DOHH2 (cell line): ENCODE results near the gene OR13G1.

Experiments used
- H3F3A ChIP-seq: fragments of 200-600 bp; sonication (generic), shearing (Covaris generic); 2 replicates; pipeline ENCODE4 v1.6.0; 2016; ENCODE audit warnings: antibody characterized with exemption, mild to moderate bottlenecking; ENCODE audit not compliant: control insufficient read depth, insufficient read depth
- H3K27ac ChIP-seq: fragments of 200-600 bp; sonication (generic); 2 replicates; pipeline ENCODE4 v1.5.1; 2014; ENCODE audit warnings: low read depth, mild to moderate bottlenecking, low read length, moderate library complexity
- H3K27me3 ChIP-seq: fragments of 200-600 bp; sonication (generic); 2 replicates; pipeline ENCODE4 v1.6.1; 2014; ENCODE audit warnings: mild to moderate bottlenecking, low read length, mixed read lengths; ENCODE audit not compliant: control insufficient read depth
- H3K36me3 ChIP-seq: fragments of 200-600 bp; sonication (generic); 2 replicates; pipeline ENCODE4 v1.6.1; 2014; ENCODE audit warnings: mild to moderate bottlenecking, low read length, moderate library complexity, mixed read lengths; ENCODE audit not compliant: control insufficient read depth
- H3K4me1 ChIP-seq: fragments of 200-600 bp; sonication (generic); 2 replicates; pipeline ENCODE4 v1.6.1; 2014; ENCODE audit warnings: mild to moderate bottlenecking, low read length, mixed read lengths; ENCODE audit not compliant: control insufficient read depth
- H3K4me2 ChIP-seq: fragments of 200-600 bp; sonication (generic); 2 replicates; pipeline ENCODE4 v1.6.0; 2014; ENCODE audit warnings: mild to moderate bottlenecking, low read length, moderate library complexity
- H3K4me3 ChIP-seq: fragments of 200-600 bp; sonication (generic); 2 replicates; pipeline ENCODE4 v1.5.1; 2014; ENCODE audit warnings: mild to moderate bottlenecking, low read length, mixed read lengths
- H3K79me2 ChIP-seq: fragments of 200-600 bp; sonication (generic); 2 replicates; pipeline ENCODE4 v1.6.1; 2014; ENCODE audit warnings: mild to moderate bottlenecking, low read length, mixed read lengths; ENCODE audit not compliant: control insufficient read depth
- H3K9me2 ChIP-seq: fragments of 200-600 bp; sonication (generic); replicated peaks from 2 replicates; pipeline ENCODE4 v1.6.1; 2014; ENCODE audit warnings: mild to moderate bottlenecking, low read length, mixed read lengths; ENCODE audit not compliant: control insufficient read depth
- H3K9me3 ChIP-seq: fragments of 200-600 bp; sonication (generic); 2 replicates; pipeline ENCODE4 v1.6.1; 2014; ENCODE audit warnings: antibody characterized with exemption, low read length, mixed read lengths; ENCODE audit not compliant: control insufficient read depth, insufficient read depth
- H4K20me1 ChIP-seq: fragments of 200-600 bp; sonication (generic); 2 replicates; pipeline ENCODE4 v1.6.0; 2014; ENCODE audit warnings: low read depth, mild to moderate bottlenecking, antibody characterized with exemption, low read length, moderate library complexity; ENCODE audit not compliant: control insufficient read depth, insufficient read depth
- CTCF ChIP-seq: fragments of 200-600 bp; sonication (generic); IDR thresholded peaks from one replicate; pipeline ENCODE4 v1.5.1; 2014; ENCODE audit warnings: antibody characterized with exemption, mild to moderate bottlenecking, low read depth, low read length; ENCODE audit not compliant: poor library complexity, severe bottlenecking
- EZH2phosphoT487 ChIP-seq: fragments of 200-600 bp; sonication (generic); IDR thresholded peaks from 2 replicates; pipeline ENCODE4 v1.6.1; 2017; ENCODE audit warnings: borderline replicate concordance, mild to moderate bottlenecking, antibody characterized with exemption, low read length, moderate library complexity, mixed read lengths

Gene OR13G1

GRCh38 chr1:247647864-247648263, 31.7 kb downstream of the OR13G1 start:
- no peaks in the 10 kb centered on the region for H3K9me3 ChIP-seq
- no peak overlapping the region for H3K4me3 ChIP-seq
- H3K27ac ChIP-seq, result no peak overlapping the region
- no peaks in the 10 kb centered on the region for H3K36me3 ChIP-seq
- no peaks in the 10 kb centered on the region for H3K27me3 ChIP-seq
- H3K9me2 ChIP-seq, result no peaks in the 10 kb centered on the region
- H3K4me1 ChIP-seq, result no peaks in the 10 kb centered on the region
- no peaks in the 10 kb centered on the region for H3F3A ChIP-seq
- no peaks in the 10 kb centered on the region for H4K20me1 ChIP-seq
- H3K4me2 ChIP-seq, result no peak overlapping the region
- TF ChIP-seq CTCF (no peak), EZH2phosphoT487 (no peak)
- H3K79me2 ChIP-seq, result no peaks in the 10 kb centered on the region

GRCh38 chr1:247646867-247647266, 32.7 kb downstream of the OR13G1 start:
- H3K36me3 ChIP-seq, result no peaks in the 10 kb centered on the region
- H3F3A ChIP-seq, result no peaks in the 10 kb centered on the region
- H3K9me3 ChIP-seq, result no peaks in the 10 kb centered on the region
- H3K4me2 ChIP-seq, result no peak overlapping the region
- no peaks in the 10 kb centered on the region for H3K4me1 ChIP-seq
- H4K20me1 ChIP-seq, result no peaks in the 10 kb centered on the region
- no peaks in the 10 kb centered on the region for H3K79me2 ChIP-seq
- H3K9me2 ChIP-seq, result no peaks in the 10 kb centered on the region
- no peak overlapping the region for H3K27ac ChIP-seq
- H3K27me3 ChIP-seq, result no peaks in the 10 kb centered on the region
- H3K4me3 ChIP-seq, result no peak overlapping the region
- TF ChIP-seq CTCF (no peak), EZH2phosphoT487 (no peak)

- no peaks in the 10 kb centered on the region for H3K36me3 ChIP-seq
- H3F3A ChIP-seq, result no peaks in the 10 kb centered on the region
- no peak overlapping the region for H3K27ac ChIP-seq
- H3K9me3 ChIP-seq, result no peaks in the 10 kb centered on the region
- H3K4me3 ChIP-seq, result no peak overlapping the region
- H3K27me3 ChIP-seq, result no peaks in the 10 kb centered on the region
- no peaks in the 10 kb centered on the region for H3K79me2 ChIP-seq
- TF ChIP-seq EZH2phosphoT487 (no peak), CTCF (no peak)
- no peak overlapping the region for H3K4me2 ChIP-seq
- H4K20me1 ChIP-seq, result no peaks in the 10 kb centered on the region
- no peaks in the 10 kb centered on the region for H3K4me1 ChIP-seq
- H3K9me2 ChIP-seq, result no peaks in the 10 kb centered on the region
These were observed 36.8 kb downstream of the OR13G1 start for GRCh38 chr1:247642742-247643141.
